ENCODE measurements around the gene TUBB6. TPM values are rescaled to one million over a fixed set of nuclear protein-coding genes. Genes with fewer than 3 reads are reported as not detected.

Gene TUBB6
- 100 to 1,000 TPM; 434 to 602 (median 568) TPM for total RNA-seq (2021; fragmentation: NEBNext Ultra II Directional; extraction: Animal tissue kit (Norgen Biotek cat#: 25700))
- long read RNA-seq, transcript TUBB6-203 (4 exons, 788 nt): minor isoform, 13 of 790 reads
- long read RNA-seq, transcript TUBB6-202 (3 exons, 2,163 nt): minor isoform, 15 of 790 reads
- long read RNA-seq, transcript TUBB6-213 (4 exons, 1,017 nt): minor isoform, 18 of 790 reads
- long read RNA-seq, transcript TUBB6-201 (4 exons, 2,064 nt): major isoform, 654 of 790 reads
- long read RNA-seq, partial matches to known transcripts: 50 of 790 reads
- long read RNA-seq, other reads (novel, unspliced or antisense): 11 of 790 reads

DNA sequence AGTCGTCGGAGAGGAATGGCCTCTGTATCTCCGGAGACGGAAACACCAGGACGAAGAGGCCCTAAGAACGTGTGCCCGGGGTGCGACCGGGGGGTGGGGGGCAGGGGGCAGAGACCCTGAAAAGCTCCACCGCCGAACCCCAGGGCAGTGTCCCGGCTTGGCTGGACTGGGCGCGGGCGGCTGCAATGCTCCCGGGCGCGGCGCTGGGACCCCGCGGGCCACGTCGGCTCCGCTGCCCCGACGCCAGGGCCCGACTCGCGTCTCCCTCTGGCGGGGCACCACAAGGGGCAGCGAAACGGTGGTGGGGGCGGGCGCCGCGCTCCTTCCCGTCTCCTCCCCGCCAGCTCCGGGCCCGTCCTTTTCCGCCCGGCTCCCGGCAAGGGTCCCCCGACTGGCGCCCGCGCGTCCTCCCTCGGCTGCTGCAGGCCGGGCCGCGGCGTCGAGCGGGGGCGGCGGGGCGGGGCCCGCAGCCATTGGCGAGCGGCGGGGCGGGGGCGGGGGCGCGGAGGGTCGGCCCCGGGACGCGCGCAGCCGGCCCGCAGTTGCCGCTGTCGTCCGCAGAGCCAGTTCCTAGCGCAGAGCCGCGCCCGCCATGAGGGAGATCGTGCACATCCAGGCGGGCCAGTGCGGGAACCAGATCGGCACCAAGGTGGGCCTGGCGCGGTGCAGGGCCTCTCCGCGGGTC is at the start of gene TUBB6:
TSS of gene TUBB6 (plus strand) at position 541 of the 685 bp plus-strand sequence. CDS start at position 593, 52 bp downstream.
- peak; percentile 81 for DNase-seq
- peak within 1 kb of the TSS; percentile 96 for H3K4me3 Mint-ChIP-seq
- H3K27ac Mint-ChIP-seq: peak within 1 kb of the TSS; percentile 99
- H3K4me1 Mint-ChIP-seq (ENCODE audit: low read depth): peaks cover 58% of the 10 kb centered on the region
- H3K36me3 Mint-ChIP-seq (ENCODE audit: low read depth): peaks cover 44% of the 10 kb centered on the region
- peaks cover 21% of the 10 kb centered on the region for H3K9me3 Mint-ChIP-seq
- peaks cover 15% of the 10 kb centered on the region for H3K27me3 Mint-ChIP-seq (ENCODE audit: insufficient read depth)
- TF ChIP-seq, protein P1, sequence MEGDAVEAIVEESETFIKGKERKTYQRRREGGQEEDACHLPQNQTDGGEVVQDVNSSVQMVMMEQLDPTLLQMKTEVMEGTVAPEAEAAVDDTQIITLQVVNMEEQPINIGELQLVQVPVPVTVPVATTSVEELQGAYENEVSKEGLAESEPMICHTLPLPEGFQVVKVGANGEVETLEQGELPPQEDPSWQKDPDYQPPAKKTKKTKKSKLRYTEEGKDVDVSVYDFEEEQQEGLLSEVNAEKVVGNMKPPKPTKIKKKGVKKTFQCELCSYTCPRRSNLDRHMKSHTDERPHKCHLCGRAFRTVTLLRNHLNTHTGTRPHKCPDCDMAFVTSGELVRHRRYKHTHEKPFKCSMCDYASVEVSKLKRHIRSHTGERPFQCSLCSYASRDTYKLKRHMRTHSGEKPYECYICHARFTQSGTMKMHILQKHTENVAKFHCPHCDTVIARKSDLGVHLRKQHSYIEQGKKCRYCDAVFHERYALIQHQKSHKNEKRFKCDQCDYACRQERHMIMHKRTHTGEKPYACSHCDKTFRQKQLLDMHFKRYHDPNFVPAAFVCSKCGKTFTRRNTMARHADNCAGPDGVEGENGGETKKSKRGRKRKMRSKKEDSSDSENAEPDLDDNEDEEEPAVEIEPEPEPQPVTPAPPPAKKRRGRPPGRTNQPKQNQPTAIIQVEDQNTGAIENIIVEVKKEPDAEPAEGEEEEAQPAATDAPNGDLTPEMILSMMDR (IDR thresholded peaks at IDR 0.05): peak; percentile 57

DNA sequence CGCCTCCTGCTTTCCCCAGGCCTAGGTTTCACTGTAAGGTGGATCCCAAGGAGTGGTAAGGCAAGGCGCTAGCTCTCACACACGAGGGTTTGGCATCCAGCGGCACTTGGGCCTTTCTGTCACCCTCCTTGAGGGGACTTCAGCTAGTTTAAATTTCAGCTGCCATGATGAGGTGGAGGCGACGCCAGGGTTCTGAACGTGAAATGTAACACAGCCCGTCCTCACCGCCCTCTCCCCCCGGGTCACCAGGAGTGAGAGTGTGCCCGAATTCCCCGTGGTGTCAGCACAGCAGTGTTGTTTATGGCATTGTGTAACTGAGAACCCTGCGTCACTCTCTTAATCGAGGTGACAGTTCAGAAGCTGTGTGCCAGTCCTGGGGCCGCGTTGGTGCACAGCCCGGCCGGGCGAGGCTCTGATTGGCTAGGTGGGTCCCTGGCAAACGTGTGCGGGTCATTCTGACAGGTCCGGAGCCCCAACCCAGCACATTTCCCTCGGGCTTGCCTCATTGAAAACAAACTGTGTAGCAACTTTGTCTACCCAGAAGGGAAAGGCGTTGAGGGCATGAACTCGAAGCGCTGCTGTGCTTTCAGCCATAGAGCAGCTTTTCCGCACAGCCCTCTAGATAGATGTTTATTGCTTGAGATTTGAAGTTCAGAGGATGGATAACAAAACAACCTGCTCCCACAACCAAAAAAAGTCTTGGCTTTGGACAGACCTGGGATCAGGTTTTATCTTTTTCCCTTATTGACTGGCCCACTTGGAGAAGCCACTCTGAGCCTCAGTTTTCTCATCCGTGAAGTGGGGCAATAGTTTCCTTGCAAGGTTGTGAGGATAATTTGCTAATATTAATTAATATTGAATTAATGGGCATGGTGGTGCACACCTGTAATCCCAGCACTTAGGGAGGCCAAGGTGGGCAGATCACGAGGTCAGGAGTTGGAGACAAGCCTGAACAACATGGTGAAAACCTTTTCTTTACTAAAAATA is 49.0 kb upstream of the TUBB6 start:
- TF ChIP-seq, protein P1 (IDR thresholded peaks at IDR 0.05): no peak
- DNase-seq: no peak
- H3K4me3 Mint-ChIP-seq: no peak overlapping the region
- H3K36me3 Mint-ChIP-seq (ENCODE audit: low read depth): no peaks in the 10 kb centered on the region
- peaks cover 16% of the 10 kb centered on the region for H3K4me1 Mint-ChIP-seq (ENCODE audit: low read depth)
- no peaks in the 10 kb centered on the region for H3K9me3 Mint-ChIP-seq
- H3K27ac Mint-ChIP-seq: no peak overlapping the region
- peaks cover 28% of the 10 kb centered on the region for H3K27me3 Mint-ChIP-seq (ENCODE audit: insufficient read depth)

DNA sequence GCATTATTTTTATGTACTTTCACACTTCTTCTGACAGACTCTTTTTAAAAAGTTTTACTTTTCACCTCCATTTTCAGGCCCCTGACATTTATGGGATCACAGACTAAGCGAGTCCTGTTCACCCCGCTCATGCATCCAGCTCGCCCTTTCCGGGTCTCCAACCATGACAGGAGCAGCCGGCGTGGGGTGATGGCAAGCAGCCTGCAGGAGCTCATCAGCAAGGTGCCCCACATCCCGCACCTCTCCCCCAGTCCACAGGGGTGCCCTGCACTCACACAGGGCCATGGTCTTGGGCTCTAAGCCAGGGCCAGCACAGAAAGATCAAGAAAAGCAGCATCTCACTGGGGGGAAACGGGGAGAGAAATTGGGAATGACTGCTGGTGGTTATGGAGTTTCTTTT is 45.3 kb upstream of the TUBB6 start:
- H3K27me3 Mint-ChIP-seq (ENCODE audit: insufficient read depth): peaks cover 46% of the 10 kb centered on the region

DNA sequence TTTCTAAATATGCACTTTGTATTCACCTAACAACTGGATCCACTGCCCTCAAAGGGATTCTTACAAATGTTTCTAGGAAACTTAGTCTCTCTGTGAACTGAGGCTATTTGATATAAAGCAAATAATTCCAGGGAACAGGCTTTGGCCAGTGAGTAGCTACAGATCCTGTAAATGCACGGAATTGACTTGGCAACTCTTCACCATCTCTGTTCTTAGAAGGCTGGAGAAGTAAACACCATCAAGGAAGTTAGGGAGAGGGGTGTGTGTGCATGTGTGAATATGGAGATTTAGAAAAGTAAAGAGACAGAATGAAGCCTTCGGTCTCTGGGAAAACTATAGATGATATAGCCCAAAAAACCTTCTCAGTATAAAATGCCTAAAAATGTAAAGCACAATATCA is 43.2 kb upstream of the TUBB6 start:
- Mint-ChIP-seq H3K9me3 (no peaks in the 10 kb centered on the region), H3K4me3 (no peak overlapping the region), H3K27me3 (ENCODE audit: insufficient read depth) (peaks cover 40% of the 10 kb centered on the region), H3K4me1 (ENCODE audit: low read depth) (no peaks in the 10 kb centered on the region), H3K36me3 (ENCODE audit: low read depth) (no peaks in the 10 kb centered on the region), H3K27ac (no peak overlapping the region)
- DNase-seq: no peak
- TF ChIP-seq, protein P1 (IDR thresholded peaks at IDR 0.05): no peak

More for the DNA sequence above, 45.3 kb upstream of the TUBB6 start:
- Mint-ChIP-seq H3K9me3 (no peaks in the 10 kb centered on the region), H3K27ac (no peak overlapping the region), H3K4me3 (no peak overlapping the region), H3K36me3 (ENCODE audit: low read depth) (no peaks in the 10 kb centered on the region), H3K4me1 (ENCODE audit: low read depth) (no peaks in the 10 kb centered on the region)
- no peak for DNase-seq
- TF ChIP-seq, protein P1 (IDR thresholded peaks at IDR 0.05): no peak
